Activated naive CD4-positive, alpha-beta T cell treated with anti-CD3 and anti-CD28 coated beads for 36 hours (primary cell): ENCODE data around the gene ARL4A. TPM values are rescaled to one million over a fixed set of nuclear protein-coding genes. Genes with fewer than 3 reads are reported as not detected.
"Not testable (repeated sequence)": the region's sequence is repeated elsewhere in the genome, so short reads cannot be mapped to it uniquely, and the experiment has no call there.

Experiments used
- CTCF ChIA-PET: fragments of 350-600 bp; sonication (Branson Sonifier 250); formaldehyde crosslinking; loops from one replicate; lab custom pipeline; 2021; ENCODE audit warnings: antibody characterized with exemption; lab: Charles Lee
- DNase-seq: peaks from one replicate; pipeline ENCODE4 v3.0.0-alpha.2; 2020
- H3K27ac Mint-ChIP-seq: one replicate; pipeline ENCODE4 v1.8.0; 2021; ENCODE audit warnings: mild to moderate bottlenecking, mixed read lengths
- H3K27me3 Mint-ChIP-seq: one replicate; pipeline ENCODE4 v1.8.0; 2021; ENCODE audit warnings: low read depth, mixed read lengths
- H3K36me3 Mint-ChIP-seq: one replicate; pipeline ENCODE4 v1.8.0; 2021; ENCODE audit warnings: low read depth, mixed read lengths
- H3K4me1 Mint-ChIP-seq: one replicate; pipeline ENCODE4 v1.8.0; 2021; ENCODE audit warnings: low read depth, mixed read lengths
- H3K4me3 Mint-ChIP-seq: one replicate; pipeline ENCODE4 v1.8.0; 2021; ENCODE audit warnings: mild to moderate bottlenecking, moderate library complexity, mixed read lengths
- H3K9me3 Mint-ChIP-seq: one replicate; pipeline ENCODE4 v1.8.0; 2021; ENCODE audit warnings: mixed read lengths
- intact Hi-C: fragments of 100-400 bp; cut with micrococcal nuclease; formaldehyde crosslinking; loops from one replicate; pipeline ENCODE4 v1.15.1; 2023
- total RNA-seq, 2 experiments: library from RNA; stranded (reverse); gene quantifications; one replicate each; pipeline ENCODE4 v1.2.3, GENCODE V29; 2021

Gene ARL4A
- total RNA-seq, 2 experiments from 2014 or later = 8.1 to 10.0 TPM

- DNase-seq = not testable (repeated sequence)
These were observed 14.0 kb upstream of the ARL4A start for GRCh38 chr7:12673436-12673835.

GRCh38 chr7:12674053-12674452 is 13.4 kb upstream of the ARL4A start:
- intact Hi-C loops = no loop called here
- peaks cover 8% of the 10 kb centered on the region for H3K4me1 Mint-ChIP-seq
- no peak overlapping the region for H3K27ac Mint-ChIP-seq
- H3K9me3 Mint-ChIP-seq = no peaks in the 10 kb centered on the region
- no peaks in the 10 kb centered on the region for H3K36me3 Mint-ChIP-seq
- no peak overlapping the region for H3K4me3 Mint-ChIP-seq
- CTCF ChIA-PET = interaction anchor here (0.7 to 1.2 kb wide), 3 partner anchors 11 to 569 kb away, joined by 3 to 4 read pairs (median 3); no protein-coding TSS in a partner anchor
- DNase-seq = no peak
- H3K27me3 Mint-ChIP-seq = no peaks in the 10 kb centered on the region

More at GRCh38 chr7:12673436-12673835, 14.0 kb upstream of the ARL4A start:
- CTCF ChIA-PET = interaction anchor here (0.6 kb wide), 1 partner anchor 331 kb away, joined by 4 read pairs; no protein-coding TSS in a partner anchor
- H3K36me3 Mint-ChIP-seq, intact Hi-C loops, H3K4me1 Mint-ChIP-seq, H3K9me3 Mint-ChIP-seq, H3K27me3 Mint-ChIP-seq, H3K4me3 Mint-ChIP-seq, H3K27ac Mint-ChIP-seq: not testable (repeated sequence)

- peaks cover 8% of the 10 kb centered on the region for H3K4me1 Mint-ChIP-seq
These were observed 12.6 kb upstream of the ARL4A start for GRCh38 chr7:12674861-12675260.

GRCh38 chr7:12683678-12684585 is 3.5 kb upstream of the ARL4A start:
- intact Hi-C loops = no loop called here
- Mint-ChIP-seq H3K27me3 (no peaks in the 10 kb centered on the region), H3K27ac (no peak overlapping the region), H3K4me1 (peaks cover 21% of the 10 kb centered on the region), H3K4me3 (no peak overlapping the region), H3K9me3 (no peaks in the 10 kb centered on the region), H3K36me3 (peaks cover 3% of the 10 kb centered on the region)
- no peak for DNase-seq
- CTCF ChIA-PET = interaction anchor here (0.7 to 3.0 kb wide), 9 partner anchors 8 to 496 kb away, joined by 3 to 9 read pairs (median 3); no protein-coding TSS in a partner anchor

More at GRCh38 chr7:12674861-12675260, 12.6 kb upstream of the ARL4A start:
- Mint-ChIP-seq H3K4me3 (no peak overlapping the region), H3K9me3 (no peaks in the 10 kb centered on the region), H3K27me3 (no peaks in the 10 kb centered on the region), H3K27ac (no peak overlapping the region), H3K36me3 (no peaks in the 10 kb centered on the region)
- DNase-seq = peak; percentile 65
- CTCF ChIA-PET = interaction anchor here (0.6 to 1.5 kb wide), 7 partner anchors 10 to 582 kb away, joined by 3 to 4 read pairs (median 3); no protein-coding TSS in a partner anchor
- intact Hi-C loops = no loop called here

GRCh38 chr7:12684733-12685132 is 2.7 kb upstream of the ARL4A start:
- no peaks in the 10 kb centered on the region for H3K27me3 Mint-ChIP-seq
- H3K4me3 Mint-ChIP-seq = no peak overlapping the region
- CTCF ChIA-PET = interaction anchor here (0.7 to 3.0 kb wide), 7 partner anchors 9 to 495 kb away, joined by 3 to 9 read pairs (median 3); no protein-coding TSS in a partner anchor
- DNase-seq = no peak
- H3K27ac Mint-ChIP-seq = no peak overlapping the region
- no peaks in the 10 kb centered on the region for H3K9me3 Mint-ChIP-seq
- H3K36me3 Mint-ChIP-seq = peaks cover 3% of the 10 kb centered on the region
- H3K4me1 Mint-ChIP-seq = peaks cover 24% of the 10 kb centered on the region
- intact Hi-C loops = no loop called here

GRCh38 chr7:12685550-12685949 is 1.9 kb upstream of the ARL4A start:
- peak; percentile 49 for DNase-seq
- Mint-ChIP-seq H3K27ac (peak overlapping the region; percentile 61), H3K36me3 (peaks cover 3% of the 10 kb centered on the region), H3K27me3 (no peaks in the 10 kb centered on the region), H3K4me3 (peak overlapping the region; percentile 64), H3K4me1 (peaks cover 26% of the 10 kb centered on the region), H3K9me3 (no peaks in the 10 kb centered on the region)
- CTCF ChIA-PET = interaction anchor here (0.6 to 3.0 kb wide), 7 partner anchors 10 to 992 kb away, joined by 3 to 11 read pairs (median 3); no protein-coding TSS in a partner anchor
- intact Hi-C loops = no loop called here

- intact Hi-C loops = loop anchor here (1.0 to 2.0 kb wide), 8 partner anchors 33 to 1713 kb away; partner anchors contain the start of genes PHF14, TMEM106B and VWDE
- H3K27ac Mint-ChIP-seq = peak overlapping the region; percentile 92
- DNase-seq = peak; percentile 95
- peaks cover 3% of the 10 kb centered on the region for H3K36me3 Mint-ChIP-seq
- H3K27me3 Mint-ChIP-seq = no peaks in the 10 kb centered on the region
- peak overlapping the region; percentile 96 for H3K4me3 Mint-ChIP-seq
- CTCF ChIA-PET = interaction anchor here (0.6 to 3.0 kb wide), 18 partner anchors 10 to 575 kb away, joined by 3 to 11 read pairs (median 3); no protein-coding TSS in a partner anchor
- H3K4me1 Mint-ChIP-seq = peaks cover 26% of the 10 kb centered on the region
- no peaks in the 10 kb centered on the region for H3K9me3 Mint-ChIP-seq
These were observed 1.1 kb upstream of the ARL4A start for GRCh38 chr7:12686234-12686890.

GRCh38 chr7:12687718-12688171 is 312 bp downstream of the ARL4A start:
- Mint-ChIP-seq H3K36me3 (peaks cover 3% of the 10 kb centered on the region), H3K9me3 (no peaks in the 10 kb centered on the region), H3K4me3 (peak overlapping the region; percentile 96), H3K4me1 (peaks cover 26% of the 10 kb centered on the region), H3K27ac (peak overlapping the region; percentile 92), H3K27me3 (no peaks in the 10 kb centered on the region)
- intact Hi-C loops = loop anchor here (1.0 to 2.0 kb wide), 7 partner anchors 44 to 576 kb away; partner anchors contain the start of gene VWDE
- CTCF ChIA-PET = interaction anchor here (0.8 to 1.9 kb wide), 10 partner anchors 9 to 572 kb away, joined by 3 to 11 read pairs (median 3); no protein-coding TSS in a partner anchor
- no peak for DNase-seq

GRCh38 chr7:12688485-12689170 is 1.2 kb downstream of the ARL4A start:
- H3K27ac Mint-ChIP-seq, CTCF ChIA-PET, intact Hi-C loops, H3K36me3 Mint-ChIP-seq, H3K9me3 Mint-ChIP-seq, DNase-seq, H3K27me3 Mint-ChIP-seq: not testable (repeated sequence)
- H3K4me3 Mint-ChIP-seq = peak overlapping the region; percentile 96
- peaks cover 28% of the 10 kb centered on the region for H3K4me1 Mint-ChIP-seq

- DNase-seq = no peak
- no peak overlapping the region for H3K27ac Mint-ChIP-seq
- CTCF ChIA-PET = interaction anchor here (0.5 to 1.1 kb wide), 2 partner anchors 573 to 1478 kb away, joined by 3 to 5 read pairs; no protein-coding TSS in a partner anchor
- H3K9me3 Mint-ChIP-seq = no peaks in the 10 kb centered on the region
- no peaks in the 10 kb centered on the region for H3K27me3 Mint-ChIP-seq
- peaks cover 4% of the 10 kb centered on the region for H3K36me3 Mint-ChIP-seq
- peaks cover 31% of the 10 kb centered on the region for H3K4me1 Mint-ChIP-seq
- no peak overlapping the region for H3K4me3 Mint-ChIP-seq
- intact Hi-C loops = no loop called here
These were observed 2.0 kb downstream of the ARL4A start for GRCh38 chr7:12689451-12689850.
